GM12878 (cell line): ENCODE results near the gene CELSR3. TPM values are rescaled to one million over a fixed set of nuclear protein-coding genes. Genes with fewer than 3 reads are reported as not detected.

ENCODE experiments used
- ATAC-seq: fragments of 200-7000 bp; cut with Tn5 transposase; 3 replicates; pipeline ENCODE4 v1.9.1; 2020; ENCODE audit warnings: mild to moderate bottlenecking, moderate library complexity
- BruUV-seq: library from RNA; stranded (reverse); fragments of 400-500 nt; replicated peaks from 2 replicates; lab custom pipeline; 2021; lab: Mats Ljungman, UMichigan
- CTCF ChIA-PET: fragments of 300-600 bp; sonication (Branson Sonifier 250); formaldehyde crosslinking; extraction: SDS; loops from one replicate; lab custom pipeline; 2021; ENCODE audit warnings: inconsistent platforms; lab: Yijun Ruan, JAX
- POLR2A ChIA-PET: fragments of 350-600 bp; formaldehyde crosslinking; extraction: SDS; loops from one replicate; lab custom pipeline; 2021; ENCODE audit warnings: inconsistent platforms; lab: Charles Lee
- RAD21 ChIA-PET: fragments of 300-600 bp; sonication (Branson Sonifier 250); formaldehyde crosslinking; loops from one replicate; lab custom pipeline; 2023; ENCODE audit warnings: antibody characterized with exemption; ENCODE audit not compliant: unreplicated experiment; lab: Charles Lee
- SMC1A ChIA-PET: fragments of 300-600 bp; sonication (Branson Sonifier 250); formaldehyde crosslinking; loops from one replicate; lab custom pipeline; 2023; ENCODE audit not compliant: unreplicated experiment, uncharacterized antibody; lab: Charles Lee
- DNase-seq: peaks from one replicate; pipeline ENCODE4 v3.0.0-alpha.2; 2011; ENCODE audit warnings: low read depth, low spot score
- FAIRE-seq: peaks from 3 replicates; lab custom pipeline; 2011; peaks lifted over from hg19 to GRCh38; lab: Jason Lieb, UNC
- H2AFZ ChIP-seq: 2 replicates; pipeline ENCODE4 v1.6.0; 2011; ENCODE audit warnings: low read depth, low read length, control low read depth; ENCODE audit not compliant: control insufficient read depth
- H3K27ac ChIP-seq: 2 replicates; pipeline ENCODE4 v1.5.1; 2011; ENCODE audit warnings: control low read depth; ENCODE audit not compliant: control insufficient read depth, insufficient read depth
- H3K27me3 ChIP-seq, 2 experiments: replicated peaks in 1 of 2; 2 replicates each; pipeline versions ENCODE4 v1.6.0 to v1.6.1; 2011; ENCODE audit warnings: low read length in 1 of 2; ENCODE audit not compliant: control insufficient read depth in 2 of 2, insufficient read depth in 2 of 2
- H3K36me3 ChIP-seq, 2 experiments: 2 replicates each; pipeline ENCODE4 v1.5.1; 2011; ENCODE audit warnings: low read length in 1 of 2; ENCODE audit not compliant: control insufficient read depth in 2 of 2, insufficient read depth in 2 of 2
- H3K4me1 ChIP-seq: 2 replicates; pipeline ENCODE4 v1.6.1; 2011; ENCODE audit warnings: mild to moderate bottlenecking, low read length, moderate library complexity, mixed read lengths; ENCODE audit not compliant: control insufficient read depth, insufficient read depth
- H3K4me2 ChIP-seq: 2 replicates; pipeline ENCODE4 v1.6.0; 2011; ENCODE audit warnings: control low read depth; ENCODE audit not compliant: control insufficient read depth, insufficient read depth
- H3K4me3 ChIP-seq: fragments of 200-600 bp; sonication (generic); 2 replicates; pipeline ENCODE4 v1.5.1; 2016
- H3K79me2 ChIP-seq: 2 replicates; pipeline ENCODE4 v1.6.0; 2011; ENCODE audit warnings: low read length; ENCODE audit not compliant: control insufficient read depth, insufficient read depth
- H3K9ac ChIP-seq: 2 replicates; pipeline ENCODE4 v1.8.0; 2011; ENCODE audit warnings: low read length, control low read depth, mixed read lengths; ENCODE audit not compliant: control insufficient read depth, insufficient read depth
- H3K9me3 ChIP-seq: replicated peaks from 3 replicates; pipeline ENCODE4 v1.5.1; 2011; ENCODE audit warnings: mild to moderate bottlenecking, low read length; ENCODE audit not compliant: control insufficient read depth, insufficient read depth
- H4K20me1 ChIP-seq: 2 replicates; pipeline ENCODE4 v1.6.0; 2011; ENCODE audit not compliant: control insufficient read depth, insufficient read depth
- BACH1 ChIP-seq: fragments of 450-650 bp; IDR thresholded peaks from 2 replicates; pipeline ENCODE4 v1.6.1; 2017; ENCODE audit warnings: mild to moderate bottlenecking, borderline replicate concordance
- CEBPB ChIP-seq, 2 experiments: fragments of 150-350 bp in 1 of 2; IDR thresholded peaks; 2 replicates each; pipeline ENCODE4 v1.6.1; 2012 to 2014; ENCODE audit warnings: low read depth in 2 of 2, low read length in 2 of 2, borderline replicate concordance in 1 of 2, inconsistent platforms in 1 of 2
- EP300 ChIP-seq, 2 experiments: fragments of 150-350 bp in 1 of 2; IDR thresholded peaks; 2 replicates each; pipeline ENCODE4 v1.6.1; 2011 to 2012; ENCODE audit warnings: low read depth in 2 of 2, low read length in 2 of 2, borderline replicate concordance in 1 of 2, improper control_type of control experiment in 1 of 2, inconsistent platforms in 1 of 2; ENCODE audit not compliant: control insufficient read depth in 1 of 2
- POU2F2 ChIP-seq: IDR thresholded peaks from 3 replicates; pipeline ENCODE4 v1.6.1; 2011; ENCODE audit warnings: low read depth, mild to moderate bottlenecking, low read length, borderline replicate concordance
- TARDBP ChIP-seq: IDR thresholded peaks from 2 replicates; pipeline ENCODE4 v1.6.1; 2016; ENCODE audit warnings: borderline replicate concordance
- ZNF207 ChIP-seq: fragments of 450-650 bp; IDR thresholded peaks from 2 replicates; pipeline ENCODE4 v1.6.1; 2014; ENCODE audit warnings: antibody characterized with exemption, mild to moderate bottlenecking, borderline replicate concordance
- ZSCAN29 ChIP-seq: fragments of 450-650 bp; IDR thresholded peaks from 2 replicates; pipeline ENCODE4 v1.6.1; 2017; ENCODE audit warnings: mild to moderate bottlenecking, moderate library complexity
- WGBS: methylation state at CpG from one replicate; pipeline ENCODE4 v1.1.6; 2016; ENCODE audit warnings: low lambda C conversion rate; ENCODE audit not compliant: insufficient replicate concordance, insufficient coverage; ENCODE audit errors: missing lambda C conversion rate; 5-methylcytosine and 5-hydroxymethylcytosine counted together
- in situ Hi-C: fragments of 300-500 bp; cut with MboI; formaldehyde crosslinking; loops from 9 replicates; pipeline ENCODE4 v1.14.3; 2018; ENCODE audit warnings: mixed read lengths
- intact Hi-C: fragments of 100-400 bp; cut with micrococcal nuclease; formaldehyde crosslinking; loops from one replicate; pipeline ENCODE4 v1.14.2; 2022; ENCODE audit not compliant: unreplicated experiment
- polyA plus RNA-seq, 11 experiments: library from polyadenylated mRNA; depleted of rRNA in 4 of 11; unstranded in 6 of 11; stranded (reverse) in 5 of 11; fragments of >200 nt; fragmentation: Nextera tagmentation in 4 of 11; fragmentation: Illumina TruSeq in 1 of 11; extraction: Ambion mirVana in 4 of 11; extraction: Trizol in 1 of 11; gene quantifications; 1 replicate in 1 of 11; 2 replicates in 10 of 11; pipeline versions ENCODE4 v1.2.1 to v1.2.3, GENCODE V29; 2011 to 2016; ENCODE audit warnings: inconsistent platforms in 2 of 11, missing spikeins in 2 of 11, low read depth in 1 of 11
- total RNA-seq, 4 experiments: library from RNA; depleted of rRNA in 3 of 4; stranded (reverse); fragments of >200 nt in 3 of 4; fragmentation: Illumina TruSeq in 1 of 4; extraction: Trizol in 1 of 4; gene quantifications; 2 replicates each; pipeline versions ENCODE4 v1.2.1 to v1.2.3, GENCODE V29; 2013 to 2021
- TF ChIP-seq, protein P1 (sequence below), 3 experiments: IDR thresholded peaks in 2 of 3; conservative IDR thresholded peaks in 1 of 3; 2 replicates each; pipeline ENCODE4 v1.5.1; 2011; ENCODE audit warnings: low read depth in 3 of 3, low read length in 3 of 3, mild to moderate bottlenecking in 3 of 3, control low read depth in 2 of 3, moderate library complexity in 2 of 3, inconsistent platforms in 1 of 3, mixed read lengths in 1 of 3; ENCODE audit not compliant: control insufficient read depth in 2 of 3, insufficient read depth in 1 of 3; ENCODE audit errors: extremely low read depth in 1 of 3

The CELSR3 gene
- total and polyA plus RNA-seq, 10 of the 15 experiments (the other 5 are each of a cell fraction or from before 2014, with no cell fraction given) = 0.08 to 1.6 (median 0.57) TPM

DNA sequence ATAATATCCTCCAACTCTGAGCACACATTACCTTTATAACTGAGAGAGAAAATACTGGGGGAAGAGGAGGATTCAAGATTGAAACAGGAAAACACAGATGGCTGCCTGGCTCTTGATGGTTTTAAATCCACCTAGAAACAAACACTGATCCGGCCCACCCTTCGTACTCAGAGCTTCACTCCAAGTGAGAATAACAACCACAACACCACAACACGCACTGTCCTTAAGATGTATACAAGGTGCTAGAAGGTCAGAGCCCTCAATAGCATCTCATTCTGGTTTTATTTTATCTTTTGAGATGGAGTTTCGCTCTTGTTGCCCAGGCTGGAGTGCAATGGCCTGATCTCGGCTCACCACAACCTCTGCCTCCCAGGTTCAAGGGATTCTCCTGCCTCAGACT is 44.5 kb upstream of the CELSR3 start:
- in situ Hi-C loops = no loop called here

More for the DNA sequence above, 44.5 kb upstream of the CELSR3 start:
- WGBS = 98% methylated on average over 5 of the region's 5 CpGs
- TF ChIP-seq CEBPB (IDR thresholded peaks at IDR 0.05; ENCODE audit: borderline replicate concordance in 1 of 2, low read depth in 2 of 2, low read length in 2 of 2) (no peak), EP300 (IDR thresholded peaks at IDR 0.05; ENCODE audit: borderline replicate concordance in 1 of 2, control insufficient read depth in 1 of 2, low read depth in 2 of 2, low read length in 2 of 2) (no peak), ZSCAN29 (no peak), BACH1 (no peak), TARDBP (no peak), ZNF207 (no peak), POU2F2 (no peak)
- TF ChIP-seq, protein P1, sequence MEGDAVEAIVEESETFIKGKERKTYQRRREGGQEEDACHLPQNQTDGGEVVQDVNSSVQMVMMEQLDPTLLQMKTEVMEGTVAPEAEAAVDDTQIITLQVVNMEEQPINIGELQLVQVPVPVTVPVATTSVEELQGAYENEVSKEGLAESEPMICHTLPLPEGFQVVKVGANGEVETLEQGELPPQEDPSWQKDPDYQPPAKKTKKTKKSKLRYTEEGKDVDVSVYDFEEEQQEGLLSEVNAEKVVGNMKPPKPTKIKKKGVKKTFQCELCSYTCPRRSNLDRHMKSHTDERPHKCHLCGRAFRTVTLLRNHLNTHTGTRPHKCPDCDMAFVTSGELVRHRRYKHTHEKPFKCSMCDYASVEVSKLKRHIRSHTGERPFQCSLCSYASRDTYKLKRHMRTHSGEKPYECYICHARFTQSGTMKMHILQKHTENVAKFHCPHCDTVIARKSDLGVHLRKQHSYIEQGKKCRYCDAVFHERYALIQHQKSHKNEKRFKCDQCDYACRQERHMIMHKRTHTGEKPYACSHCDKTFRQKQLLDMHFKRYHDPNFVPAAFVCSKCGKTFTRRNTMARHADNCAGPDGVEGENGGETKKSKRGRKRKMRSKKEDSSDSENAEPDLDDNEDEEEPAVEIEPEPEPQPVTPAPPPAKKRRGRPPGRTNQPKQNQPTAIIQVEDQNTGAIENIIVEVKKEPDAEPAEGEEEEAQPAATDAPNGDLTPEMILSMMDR (IDR thresholded peaks at IDR 0.05 in 2 of 3, conservative IDR thresholded peaks at IDR 0.05 in 1 of 3; ENCODE audit: control insufficient read depth in 2 of 3, extremely low read depth in 1 of 3, insufficient read depth in 1 of 3, low read depth in 3 of 3, low read length in 3 of 3) = no peak
- TF ChIP-seq, all 136 proteins: peak for 0
- ATAC-seq (no peak), FAIRE-seq (no peak), DNase-seq (no peak)
- Histone ChIP-seq H3K4me2 (no peak overlapping the region), H3K4me3 (no peak overlapping the region), H3K27me3 (no peaks in the 10 kb centered on the region), H2AFZ (no peak overlapping the region), H3K36me3 (peaks cover 5 to 25% of the 10 kb centered on the region in 2 experiments), H3K27ac (no peak overlapping the region), H3K9ac (no peak overlapping the region), H3K79me2 (peaks cover 72% of the 10 kb centered on the region), H4K20me1 (peaks cover 11% of the 10 kb centered on the region), H3K9me3 (no peaks in the 10 kb centered on the region), H3K4me1 (no peaks in the 10 kb centered on the region; the same call in 1 of the 2 replicates)
- BruUV-seq = no TSS peak
- intact Hi-C loops = no loop called here
- ChIA-PET RAD21 (no interaction called here), SMC1A (no interaction called here), POLR2A (interaction anchor here (0.5 to 1.7 kb wide), 2 partner anchors 9 to 761 kb away, joined by 4 to 7 read pairs; partner anchors contain the start of gene IP6K2), CTCF (interaction anchor here (1.3 to 1.5 kb wide), 2 partner anchors 9 to 245 kb away, joined by 4 to 5 read pairs; no protein-coding TSS in a partner anchor)
